Measurements from ENCODE around the gene RAB3C.
"Not testable (repeated sequence)": the region's sequence is repeated elsewhere in the genome, so short reads cannot be mapped to it uniquely, and the experiment has no call there.

Gene RAB3C

GRCh38 chr5:58675341-58675740 is 92.5 kb downstream of the RAB3C start:
- DNase-seq (ENCODE audit: low read depth) = no peak

GRCh38 chr5:58677650-58678049 is 94.8 kb downstream of the RAB3C start:
- no peak for DNase-seq (ENCODE audit: low read depth)

GRCh38 chr5:58680503-58680902 is 97.6 kb downstream of the RAB3C start:
- DNase-seq (ENCODE audit: low read depth) = no peak

GRCh38 chr5:58681943-58682342 is 99.1 kb downstream of the RAB3C start:
- no peak for DNase-seq (ENCODE audit: low read depth)

GRCh38 chr5:58683567-58683966 is 100.7 kb downstream of the RAB3C start:
- no peak for DNase-seq (ENCODE audit: low read depth)

GRCh38 chr5:58687079-58687478 is 104.2 kb downstream of the RAB3C start:
- DNase-seq (ENCODE audit: low read depth) = no peak

GRCh38 chr5:58687595-58687994 is 104.7 kb downstream of the RAB3C start:
- no peak for DNase-seq (ENCODE audit: low read depth)

- DNase-seq (ENCODE audit: low read depth) = not testable (repeated sequence)
Measured at GRCh38 chr5:58699088-58699761, 116.3 kb downstream of the RAB3C start.

GRCh38 chr5:58699762-58700118 is 116.9 kb downstream of the RAB3C start:
- DNase-seq (ENCODE audit: low read depth) = no peak

- DNase-seq (ENCODE audit: low read depth) = no peak
Measured at GRCh38 chr5:58703925-58704555, 121.2 kb downstream of the RAB3C start.

GRCh38 chr5:58706736-58707135 is 123.9 kb downstream of the RAB3C start:
- DNase-seq (ENCODE audit: low read depth) = no peak

GRCh38 chr5:58708456-58708855 is 125.6 kb downstream of the RAB3C start:
- no peak for DNase-seq (ENCODE audit: low read depth)

- DNase-seq (ENCODE audit: low read depth) = not testable (repeated sequence)
Measured at GRCh38 chr5:58710425-58710824, 127.5 kb downstream of the RAB3C start.

GRCh38 chr5:58710871-58711270 is 128.0 kb downstream of the RAB3C start:
- no peak for DNase-seq (ENCODE audit: low read depth)

- DNase-seq (ENCODE audit: low read depth) = no peak
Measured at GRCh38 chr5:58711965-58712364, 129.1 kb downstream of the RAB3C start.

GRCh38 chr5:58714046-58714445 is 131.2 kb downstream of the RAB3C start:
- no peak for DNase-seq (ENCODE audit: low read depth)

GRCh38 chr5:58715997-58716656 is 133.3 kb downstream of the RAB3C start:
- DNase-seq (ENCODE audit: low read depth) = no peak

- DNase-seq (ENCODE audit: low read depth) = no peak
Measured at GRCh38 chr5:58716713-58717112, 133.8 kb downstream of the RAB3C start.

- no peak for DNase-seq (ENCODE audit: low read depth)
Measured at GRCh38 chr5:58717303-58718007, 134.6 kb downstream of the RAB3C start.

GRCh38 chr5:58718269-58718978 is 135.5 kb downstream of the RAB3C start:
- DNase-seq (ENCODE audit: low read depth) = no peak

GRCh38 chr5:58722160-58722559 is 139.3 kb downstream of the RAB3C start:
- DNase-seq (ENCODE audit: low read depth) = no peak

GRCh38 chr5:58724992-58725391 is 142.1 kb downstream of the RAB3C start:
- DNase-seq (ENCODE audit: low read depth) = no peak
